CD4-positive, alpha-beta T cell treated with Interleukin-17A for 4 hours (primary cell): ENCODE results near the gene THSD4.

Experiments used
- DNase-seq: peaks from one replicate; pipeline ENCODE4 v3.0.0-alpha.2; 2020; ENCODE audit warnings: mixed read lengths

The THSD4 gene

GRCh38 chr15:71806452-71806931 is 691.2 kb downstream of the THSD4 start:
- DNase-seq, result no peak

- DNase-seq, result no peak
Measured at GRCh38 chr15:71807125-71807629, 691.9 kb downstream of the THSD4 start.

DNA sequence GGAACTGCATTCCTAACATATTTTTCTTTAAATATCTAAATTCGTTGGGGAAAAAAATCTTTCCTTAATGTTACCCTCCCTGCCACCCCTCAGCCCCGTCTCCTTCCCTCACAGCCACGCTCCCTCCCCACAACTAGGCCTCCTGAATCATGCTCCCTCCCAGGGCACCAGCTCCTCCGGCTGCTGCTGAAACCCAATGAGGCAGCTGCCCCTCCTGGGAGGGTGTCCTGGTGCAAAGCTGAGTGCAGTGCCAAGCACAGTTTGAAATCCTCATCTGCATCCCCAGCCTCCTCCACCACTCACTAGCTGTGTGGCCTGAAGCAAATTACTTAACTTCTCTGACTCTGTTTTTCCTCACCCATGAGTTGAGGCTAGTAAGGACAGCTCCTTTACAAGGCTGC is 692.4 kb downstream of the THSD4 start:
- no peak for DNase-seq

DNA sequence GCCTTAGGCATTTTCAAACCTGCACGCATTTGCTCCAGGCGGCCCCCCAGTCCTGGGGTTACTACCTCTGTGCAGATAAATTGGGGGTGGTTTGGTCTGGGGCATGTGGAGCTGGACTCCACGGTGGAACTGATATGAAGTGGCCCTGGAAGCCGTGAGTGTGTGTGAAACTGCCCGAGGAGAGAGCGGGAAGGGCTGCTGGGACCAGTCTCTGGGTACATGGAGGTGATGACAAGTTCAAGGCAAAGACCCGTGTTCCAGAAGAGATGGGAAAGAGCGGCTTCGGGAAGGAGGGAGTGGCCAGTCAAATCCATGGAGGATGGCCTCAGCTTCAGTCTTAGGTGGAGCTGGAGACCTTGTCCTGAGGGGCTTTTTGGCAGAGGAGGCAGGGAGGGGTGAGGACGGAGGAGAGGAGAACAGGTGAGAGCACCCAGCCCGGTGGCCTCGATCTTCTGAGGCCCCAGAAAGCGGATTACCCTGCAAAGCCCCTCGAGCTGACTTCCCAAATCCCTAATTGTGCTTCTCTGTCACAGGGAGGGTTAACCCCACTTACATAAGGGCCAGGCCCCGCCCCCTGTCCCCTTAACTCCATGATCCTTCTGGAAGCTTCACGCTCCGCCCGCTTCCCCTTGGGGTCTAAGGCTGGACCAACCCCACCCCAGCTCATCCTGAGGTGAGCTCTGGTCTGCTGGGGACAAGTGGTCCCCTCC is 693.2 kb downstream of the THSD4 start:
- no peak for DNase-seq

GRCh38 chr15:71809346-71809745 is 694.1 kb downstream of the THSD4 start:
- DNase-seq, result no peak

DNA sequence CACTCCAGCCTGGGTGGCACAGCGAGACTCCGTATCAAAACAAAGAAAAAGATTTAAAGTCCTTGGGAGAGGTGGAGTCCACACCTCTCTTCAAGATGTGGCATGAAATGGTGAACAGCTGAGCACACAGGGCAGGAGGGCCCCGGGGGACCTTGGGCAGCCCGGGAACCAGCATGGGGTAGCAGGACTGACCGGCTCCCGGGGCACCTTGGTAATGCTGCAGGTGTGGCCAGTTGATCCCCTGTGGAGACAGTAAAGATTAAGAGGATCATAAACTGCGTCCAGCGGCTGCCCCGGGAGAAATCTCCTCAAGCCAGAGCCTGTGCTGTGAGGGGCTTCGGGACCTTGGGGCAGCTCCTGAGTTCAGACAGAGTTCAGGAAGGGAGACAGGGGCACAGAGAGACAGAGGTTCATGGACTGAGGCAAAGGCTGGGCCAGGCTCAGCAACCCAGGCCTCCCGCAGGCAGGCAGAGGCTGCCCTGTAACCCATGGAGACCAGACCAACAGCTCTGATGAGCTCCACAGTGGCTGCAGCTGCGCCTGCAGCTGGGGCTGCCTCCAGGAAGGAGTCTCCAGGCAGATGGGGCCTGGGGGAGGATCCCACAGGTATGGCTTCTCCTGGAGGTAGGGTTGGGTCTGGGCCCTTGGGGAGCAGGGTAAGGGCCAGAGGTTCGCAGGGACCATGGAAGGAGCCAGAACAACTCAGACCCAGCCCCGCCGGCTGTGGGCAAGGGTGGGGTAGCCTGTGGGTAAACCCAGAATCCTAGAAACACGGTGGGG is 695.2 kb downstream of the THSD4 start, which contains the start of gene NR2E3:
Gene NR2E3 (plus strand): TSS at position 299 of the 780 bp plus-strand sequence. CDS start 190 bp downstream, at position 489.
- no peak for DNase-seq

DNA sequence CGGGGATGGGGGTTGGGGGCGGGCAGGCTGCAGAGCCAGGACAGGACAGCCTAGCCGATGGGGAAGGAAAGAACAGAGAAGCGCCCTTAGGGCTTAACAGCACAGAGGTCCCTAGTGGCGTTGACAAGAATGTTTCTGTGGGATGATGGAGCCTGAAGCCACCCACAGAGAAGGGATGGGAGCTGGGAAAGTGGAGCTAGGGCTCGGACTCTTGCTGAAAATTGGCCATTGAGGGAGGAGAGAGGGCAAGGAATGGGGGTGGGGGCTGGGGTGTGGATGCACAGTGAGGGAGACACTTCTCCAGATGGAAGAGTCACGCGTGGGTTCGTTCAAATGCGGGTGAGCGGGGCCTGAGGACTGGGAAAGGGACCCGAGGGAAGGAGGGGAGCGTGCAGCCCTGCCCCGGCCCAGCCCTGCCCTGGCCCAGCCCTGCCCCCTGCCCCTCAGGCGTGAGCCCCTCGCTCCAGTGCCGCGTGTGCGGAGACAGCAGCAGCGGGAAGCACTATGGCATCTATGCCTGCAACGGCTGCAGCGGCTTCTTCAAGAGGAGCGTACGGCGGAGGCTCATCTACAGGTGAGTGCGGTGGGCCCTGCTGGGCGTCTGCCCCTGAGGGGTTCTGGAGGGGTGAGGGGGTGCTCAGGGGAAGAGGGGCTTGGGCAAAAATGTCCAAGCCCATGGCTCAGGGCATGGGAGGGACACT is 695.9 kb downstream of the THSD4 start:
- DNase-seq, result no peak

- DNase-seq, result no peak
Measured at GRCh38 chr15:71811752-71812735, 696.8 kb downstream of the THSD4 start.

- no peak for DNase-seq
Measured at GRCh38 chr15:71812966-71813722, 697.9 kb downstream of the THSD4 start.

- DNase-seq, result no peak
Measured at GRCh38 chr15:71813723-71814470, 698.6 kb downstream of the THSD4 start.

GRCh38 chr15:71815301-71815700 is 700.0 kb downstream of the THSD4 start:
- no peak for DNase-seq

- no peak for DNase-seq
Measured at GRCh38 chr15:71817351-71817750, 702.1 kb downstream of the THSD4 start.

DNA sequence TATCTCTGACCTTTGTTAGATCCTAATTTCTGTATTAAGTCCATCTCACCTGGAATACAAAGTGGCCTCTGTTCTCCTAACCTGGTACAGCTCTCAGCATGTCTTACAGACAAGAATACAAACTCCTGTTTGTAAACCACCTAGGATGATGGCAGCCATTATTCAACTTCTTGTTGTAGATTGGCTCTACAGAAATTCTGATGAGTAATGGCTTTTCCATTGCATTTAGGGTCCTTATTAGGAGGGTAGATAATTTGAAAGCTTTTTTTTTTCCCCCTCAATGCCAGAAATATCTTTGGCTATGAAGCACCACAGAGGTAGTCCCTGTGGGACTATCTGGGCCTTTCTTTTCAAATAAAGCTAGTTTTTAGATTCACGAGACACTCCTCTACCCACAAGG is 704.9 kb downstream of the THSD4 start:
- DNase-seq, result no peak

GRCh38 chr15:71821547-71822129 is 706.4 kb downstream of the THSD4 start:
- no peak for DNase-seq

GRCh38 chr15:71822890-71823630 is 707.8 kb downstream of the THSD4 start:
- DNase-seq, result no peak

GRCh38 chr15:71823801-71824200 is 708.5 kb downstream of the THSD4 start:
- DNase-seq, result no peak

- DNase-seq, result no peak
Measured at GRCh38 chr15:71825021-71825730, 709.9 kb downstream of the THSD4 start.

GRCh38 chr15:71826196-71826595 is 710.9 kb downstream of the THSD4 start:
- DNase-seq, result no peak

DNA sequence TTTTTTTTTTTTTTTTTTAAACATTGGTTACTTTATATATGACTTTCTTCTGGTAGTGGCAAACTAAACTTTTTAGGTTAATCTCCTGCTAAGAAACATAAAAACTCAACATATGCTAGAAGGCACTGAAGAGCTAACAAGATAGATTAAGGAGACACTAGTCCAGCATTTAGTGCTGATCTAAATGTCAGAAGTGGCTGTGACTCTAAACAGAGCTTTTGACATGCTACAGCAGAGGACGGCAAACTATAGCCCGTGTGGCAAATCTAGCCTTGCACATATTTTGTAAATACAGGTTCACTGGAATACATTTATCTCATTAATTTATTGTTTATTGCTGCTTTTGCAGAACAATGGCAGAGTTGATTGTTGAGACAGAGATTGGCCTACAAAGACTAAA is 715.7 kb downstream of the THSD4 start:
- no peak for DNase-seq
